Skin of body (tissue), 2 donors: ENCODE results near the gene TAS2R41. TPM values are rescaled to one million over a fixed set of nuclear protein-coding genes. Genes with fewer than 3 reads are reported as not detected.
A peak's percentile ranks its signal among the peaks of the same experiment; 100 is the strongest.

Source experiments
- DNase-seq: peaks from one replicate; lab custom pipeline; 2025; lab: John Stamatoyannopoulos, UW
- total RNA-seq: library from RNA; depleted of rRNA; stranded (reverse); fragments of >200 nt; gene quantifications from one replicate; pipeline ENCODE4 v1.2.3, GENCODE V29; 2014

TAS2R41 gene
- total RNA-seq, 1 donor from 2014 or later: not detected

GRCh38 chr7:143492799-143493739 is 15.4 kb downstream of the TAS2R41 start:
- DNase-seq: no peak

DNA sequence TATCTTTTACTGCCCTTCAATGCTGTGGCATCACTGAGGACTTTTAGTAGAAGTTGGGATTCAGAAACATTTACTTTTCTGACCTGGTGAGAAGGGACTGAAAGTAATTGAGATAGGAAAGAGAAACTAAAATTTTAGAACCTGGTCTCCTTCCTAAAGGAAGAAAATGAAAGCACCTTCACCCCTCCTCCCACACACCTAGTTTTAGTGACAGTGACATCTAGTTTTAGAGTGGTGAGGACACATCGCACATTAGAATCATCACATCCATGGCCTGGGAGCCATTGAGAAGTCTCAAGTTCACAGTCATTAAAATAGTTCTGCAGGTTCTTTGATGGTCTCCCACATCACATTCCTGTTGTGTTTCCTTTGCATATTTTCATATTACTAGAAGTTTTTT is 16.1 kb downstream of the TAS2R41 start:
- no peak for DNase-seq

GRCh38 chr7:143494622-143495021 is 16.9 kb downstream of the TAS2R41 start:
- no peak for DNase-seq

DNA sequence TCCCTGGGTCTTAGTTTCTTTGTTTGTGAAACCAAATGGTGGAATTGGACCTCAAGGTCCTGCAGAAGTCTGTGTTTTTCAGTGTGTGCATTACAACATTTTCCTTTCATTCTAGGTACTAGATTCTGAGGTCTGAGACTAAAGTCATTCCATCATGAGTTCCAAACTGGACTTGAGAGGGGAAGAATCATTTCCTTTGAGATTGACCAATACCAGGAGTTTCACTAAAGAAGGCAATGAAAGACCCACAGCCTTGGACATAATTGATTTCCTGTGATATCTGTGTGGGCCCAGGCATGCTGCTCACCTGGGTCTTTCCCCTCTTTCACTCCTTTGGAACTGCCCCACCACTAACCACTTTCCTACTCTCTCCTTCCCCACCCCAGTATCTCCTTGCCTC is 18.2 kb downstream of the TAS2R41 start:
- no peak for DNase-seq

DNA sequence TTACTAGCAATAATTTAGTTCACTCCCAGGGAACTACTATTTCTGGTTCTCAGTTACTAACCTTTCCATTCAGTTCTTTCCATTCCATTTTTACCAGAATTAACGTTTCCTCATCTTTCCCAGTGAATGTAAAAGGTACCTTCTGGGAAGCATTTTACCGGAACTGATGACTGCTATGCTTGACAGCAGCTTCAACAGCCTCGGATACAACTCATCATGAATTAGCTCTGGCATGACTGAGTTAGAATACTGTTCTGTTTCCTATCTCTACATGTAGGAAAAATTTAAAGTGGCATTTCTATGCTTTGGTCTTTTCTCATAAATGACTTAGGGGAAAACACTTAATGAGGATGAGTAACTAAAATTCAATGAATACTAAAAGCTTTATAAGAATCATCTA is 18.6 kb downstream of the TAS2R41 start:
- no peak for DNase-seq

GRCh38 chr7:143497008-143497795 is 19.5 kb downstream of the TAS2R41 start:
- DNase-seq: no peak

DNA sequence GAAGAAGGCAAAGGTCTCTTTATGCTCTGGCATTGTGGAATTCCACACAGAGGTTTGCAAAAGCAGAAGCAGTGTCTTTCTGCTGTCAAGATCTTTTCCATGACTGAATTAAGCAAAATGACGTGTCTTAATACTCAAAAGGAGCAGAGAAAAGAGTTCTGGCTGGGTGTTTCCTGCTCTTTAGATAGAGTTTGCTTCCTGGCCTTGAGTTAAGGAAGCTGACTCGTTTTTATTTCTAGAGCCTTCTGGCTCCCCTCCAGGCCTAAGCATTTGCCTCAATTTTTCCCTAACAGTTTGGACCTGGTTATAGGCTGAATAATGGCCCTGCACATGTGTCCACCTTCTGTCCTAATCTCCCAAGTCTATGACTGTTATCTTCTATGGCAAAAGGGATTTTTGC is 21.6 kb downstream of the TAS2R41 start:
- DNase-seq: peak; percentile 68

- no peak for DNase-seq
These were observed 22.2 kb downstream of the TAS2R41 start for GRCh38 chr7:143499743-143500348.

GRCh38 chr7:143503261-143503660 is 25.6 kb downstream of the TAS2R41 start:
- no peak for DNase-seq

DNA sequence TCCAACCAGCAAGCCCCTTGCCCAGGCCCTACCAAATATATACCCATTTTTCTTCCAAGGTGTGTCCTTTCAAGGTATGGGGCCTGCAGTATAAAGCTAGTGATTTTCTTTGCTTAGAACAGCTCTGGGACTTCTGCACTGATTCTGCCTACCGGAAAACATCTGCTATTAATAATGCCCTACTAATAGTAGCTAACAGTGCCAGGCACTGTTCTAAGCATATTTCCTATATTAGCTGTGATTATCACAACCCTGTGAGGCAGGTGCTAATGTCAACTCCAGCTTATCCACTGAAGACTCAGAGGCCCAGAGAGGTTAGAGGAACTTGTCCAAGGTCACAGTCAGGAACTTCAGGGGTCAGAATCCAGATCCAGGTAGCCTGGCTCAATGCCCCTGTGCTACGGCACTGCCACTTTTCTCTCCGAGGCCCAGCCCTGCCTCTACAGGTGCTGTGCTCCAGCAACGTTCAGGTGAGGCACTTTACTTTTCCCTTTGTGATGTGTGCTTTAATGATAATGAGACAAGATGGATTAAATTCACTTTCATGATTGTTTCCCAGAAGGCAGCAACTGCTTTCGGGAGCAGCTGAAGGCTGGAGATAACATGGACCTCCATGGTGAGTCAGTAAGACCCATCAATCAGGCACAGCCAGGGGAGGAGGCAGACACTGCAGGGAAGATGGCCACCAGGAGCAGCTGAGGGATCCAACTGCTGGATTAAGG is 26.7 kb downstream of the TAS2R41 start:
- no peak for DNase-seq

DNA sequence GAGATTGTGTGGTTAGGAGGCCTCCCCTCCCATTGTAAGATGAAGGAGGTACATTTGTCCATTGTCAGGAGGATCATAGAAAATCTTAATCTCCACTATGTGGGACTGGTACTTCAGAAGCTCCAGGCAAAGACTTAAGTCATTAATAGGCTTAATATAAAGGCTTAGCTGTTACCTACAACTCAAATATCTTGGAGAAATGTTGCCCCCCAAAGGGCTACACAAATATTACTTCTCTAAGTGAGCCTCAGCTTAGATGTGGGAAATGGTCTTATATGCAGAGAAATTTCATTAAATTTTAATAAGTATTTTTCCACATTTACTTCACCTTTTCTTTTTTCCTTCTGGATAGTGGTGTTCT is 27.2 kb downstream of the TAS2R41 start:
- no peak for DNase-seq

GRCh38 chr7:143505838-143506237 is 28.2 kb downstream of the TAS2R41 start:
- no peak for DNase-seq

DNA sequence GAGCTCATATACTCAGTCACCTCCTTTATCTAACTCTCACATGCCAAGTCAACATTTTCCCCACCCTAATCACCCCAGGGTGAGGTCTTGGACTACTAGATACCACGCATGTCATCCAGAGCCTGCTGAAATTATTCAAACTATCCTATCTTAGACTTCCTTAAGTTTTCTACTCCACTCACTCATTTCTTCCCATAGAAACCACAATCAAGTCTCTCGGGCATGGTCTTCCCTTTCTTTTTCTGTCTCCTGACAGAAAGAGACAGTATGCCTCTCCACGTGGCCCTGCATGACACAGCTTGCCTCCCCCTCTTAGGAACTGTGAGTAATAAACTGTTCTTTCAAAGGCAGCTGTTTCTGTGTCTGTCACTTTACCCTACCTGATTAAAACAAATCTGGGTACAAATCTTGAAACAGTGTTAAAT is 29.4 kb downstream of the TAS2R41 start:
- no peak for DNase-seq

DNA sequence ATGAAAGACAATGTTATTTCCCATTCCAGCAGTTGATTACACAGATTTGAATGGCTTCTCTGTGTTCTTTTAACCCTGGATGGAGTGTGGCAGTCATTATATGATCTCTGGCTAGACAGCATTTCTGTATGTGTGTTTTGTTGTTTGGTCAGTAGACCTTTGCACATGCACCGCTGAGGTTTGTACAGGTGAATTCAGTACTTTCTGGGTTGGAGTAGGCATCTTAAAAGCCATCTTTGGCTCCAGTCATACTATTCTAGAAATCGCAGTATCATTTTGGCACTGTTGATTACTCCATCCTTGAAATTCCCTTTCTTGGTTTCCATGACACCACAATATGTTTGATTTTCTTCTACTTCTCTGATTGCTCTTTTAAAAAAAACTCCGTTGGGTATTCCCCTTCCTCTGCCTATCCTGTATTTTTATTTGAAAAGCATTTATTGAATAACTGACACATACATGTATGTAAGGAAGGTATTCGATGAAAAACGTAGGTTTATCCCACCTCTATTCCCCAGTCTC is 29.9 kb downstream of the TAS2R41 start:
- DNase-seq: no peak

DNA sequence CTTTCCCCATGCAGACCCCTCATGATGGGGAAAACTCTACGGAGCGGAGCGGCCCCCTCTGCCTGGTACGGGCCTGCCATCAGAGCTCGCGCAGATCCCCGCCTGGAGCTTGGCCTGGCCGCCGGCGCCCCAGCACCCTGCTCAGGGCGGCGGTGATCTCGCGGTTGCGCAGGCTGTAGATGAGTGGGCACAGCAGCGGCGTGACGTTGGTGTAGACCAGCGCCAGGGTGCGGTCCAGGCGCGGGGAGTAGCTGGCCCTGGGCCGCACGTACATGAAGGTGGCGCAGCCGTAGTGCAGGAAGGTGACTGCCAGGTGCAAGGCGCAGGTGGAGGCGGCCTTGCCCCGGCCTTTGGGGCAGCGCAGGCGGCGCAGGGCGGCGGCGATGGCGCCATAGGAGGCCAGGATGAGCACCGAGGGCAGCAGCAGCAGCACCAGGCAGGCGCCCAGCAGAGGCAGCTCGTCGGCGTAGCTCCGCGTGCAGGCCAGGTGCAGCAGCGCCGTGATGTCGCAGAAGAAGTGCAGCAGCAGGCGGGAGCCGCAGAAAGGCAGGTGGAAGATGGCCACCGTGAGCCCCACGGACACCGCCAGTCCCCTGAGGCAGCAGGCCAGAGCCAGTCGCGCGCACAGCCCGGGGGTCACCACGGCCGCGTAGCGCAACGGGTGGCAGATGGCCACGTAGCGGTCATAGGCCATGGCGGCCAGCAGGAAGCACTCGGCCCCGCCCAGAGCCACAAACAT is 33.4 kb downstream of the TAS2R41 start:
- DNase-seq: no peak

DNA sequence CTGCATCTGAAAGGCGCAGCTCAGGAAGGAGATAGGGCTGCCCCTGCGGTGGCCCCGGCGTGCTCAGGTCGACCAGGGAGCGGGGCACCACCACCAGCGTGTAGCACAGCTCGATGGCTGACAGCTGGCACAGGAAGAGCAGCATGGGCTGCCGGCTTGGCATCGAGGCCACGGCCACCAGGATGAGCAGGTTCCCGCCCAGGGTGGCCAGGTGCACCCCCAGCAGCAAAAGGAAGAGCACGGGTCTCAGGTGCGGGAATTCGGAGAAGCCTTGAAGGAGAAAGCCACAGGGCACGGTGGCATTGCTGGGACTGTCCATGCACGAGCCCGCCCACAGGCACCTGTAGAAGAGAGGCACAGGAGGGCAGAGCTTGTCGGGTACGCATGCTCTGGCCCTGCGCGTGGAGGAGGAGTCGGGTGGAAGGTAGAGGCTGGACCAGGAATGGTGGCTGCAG is 33.9 kb downstream of the TAS2R41 start:
- DNase-seq: no peak

- DNase-seq: no peak
These were observed 35.0 kb downstream of the TAS2R41 start for GRCh38 chr7:143512488-143513340.

- DNase-seq: no peak
These were observed 36.8 kb downstream of the TAS2R41 start for GRCh38 chr7:143514487-143514886.

GRCh38 chr7:143514995-143515735 is 37.5 kb downstream of the TAS2R41 start:
- DNase-seq: no peak
